ENCODE data around the gene LCE5A.

DNA sequence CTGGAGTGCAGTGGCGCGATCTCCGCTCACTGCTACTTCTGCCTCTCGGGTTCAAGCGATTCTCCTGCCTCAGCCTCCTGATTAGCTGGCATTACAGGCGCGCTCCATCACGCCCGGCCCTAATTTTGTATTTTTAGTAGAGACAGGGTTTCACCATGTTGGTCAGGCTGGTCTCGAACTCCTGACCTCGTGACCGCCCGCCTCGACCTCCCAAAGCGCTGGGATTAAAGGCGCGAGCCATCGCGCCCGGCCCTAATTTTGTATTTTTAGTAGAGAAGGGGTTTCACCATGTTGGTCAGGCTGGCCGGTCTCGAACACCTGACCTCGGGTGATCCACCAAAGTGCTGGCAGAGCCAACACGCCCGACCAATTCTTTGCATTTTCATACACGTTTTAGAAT, 48.0 kb upstream of the LCE5A start:
- TF ChIP-seq EP300 (IDR thresholded peaks at IDR 0.05) (no peak), POLR2AphosphoS5 (IDR thresholded peaks at IDR 0.05) (no peak), POLR2A (IDR thresholded peaks at IDR 0.05) (no peak)
- TF ChIP-seq, protein P1, sequence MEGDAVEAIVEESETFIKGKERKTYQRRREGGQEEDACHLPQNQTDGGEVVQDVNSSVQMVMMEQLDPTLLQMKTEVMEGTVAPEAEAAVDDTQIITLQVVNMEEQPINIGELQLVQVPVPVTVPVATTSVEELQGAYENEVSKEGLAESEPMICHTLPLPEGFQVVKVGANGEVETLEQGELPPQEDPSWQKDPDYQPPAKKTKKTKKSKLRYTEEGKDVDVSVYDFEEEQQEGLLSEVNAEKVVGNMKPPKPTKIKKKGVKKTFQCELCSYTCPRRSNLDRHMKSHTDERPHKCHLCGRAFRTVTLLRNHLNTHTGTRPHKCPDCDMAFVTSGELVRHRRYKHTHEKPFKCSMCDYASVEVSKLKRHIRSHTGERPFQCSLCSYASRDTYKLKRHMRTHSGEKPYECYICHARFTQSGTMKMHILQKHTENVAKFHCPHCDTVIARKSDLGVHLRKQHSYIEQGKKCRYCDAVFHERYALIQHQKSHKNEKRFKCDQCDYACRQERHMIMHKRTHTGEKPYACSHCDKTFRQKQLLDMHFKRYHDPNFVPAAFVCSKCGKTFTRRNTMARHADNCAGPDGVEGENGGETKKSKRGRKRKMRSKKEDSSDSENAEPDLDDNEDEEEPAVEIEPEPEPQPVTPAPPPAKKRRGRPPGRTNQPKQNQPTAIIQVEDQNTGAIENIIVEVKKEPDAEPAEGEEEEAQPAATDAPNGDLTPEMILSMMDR (IDR thresholded peaks at IDR 0.05), result no peak
